Stomach smooth muscle (tissue), 2 donors: ENCODE data around the gene AKT2.

Experiments used
- H3K27ac ChIP-seq: one replicate; pipeline ENCODE4 v1.7.0; 2013; ENCODE audit warnings: mild to moderate bottlenecking, low read length, inconsistent platforms
- H3K27me3 ChIP-seq, 2 donors: one replicate each; pipeline ENCODE4 v1.7.0; 2013; ENCODE audit warnings: low read length in 2 of 2; ENCODE audit not compliant: insufficient read depth in 2 of 2, control insufficient read depth in 1 of 2
- H3K36me3 ChIP-seq, 2 donors: one replicate each; pipeline ENCODE4 v1.7.0; 2013; ENCODE audit warnings: low read length in 2 of 2; ENCODE audit not compliant: control insufficient read depth in 2 of 2, insufficient read depth in 2 of 2
- H3K4me1 ChIP-seq: one replicate; pipeline ENCODE4 v1.7.0; 2013; ENCODE audit warnings: low read length; ENCODE audit not compliant: control insufficient read depth, insufficient read depth
- H3K4me3 ChIP-seq, 2 donors: one replicate each; pipeline ENCODE4 v1.7.0; 2013; ENCODE audit warnings: low read length in 2 of 2
- H3K9ac ChIP-seq, 2 donors: one replicate each; pipeline ENCODE4 v1.7.0; 2013; ENCODE audit warnings: low read length in 2 of 2, mild to moderate bottlenecking in 1 of 2
- H3K9me3 ChIP-seq, 2 donors: one replicate each; pipeline ENCODE4 v1.7.0; 2013; ENCODE audit warnings: low read length in 2 of 2; ENCODE audit not compliant: control insufficient read depth in 2 of 2
- donor health status: healthy.
- donor health status: Pancreatic carcinoma.

AKT2 gene

DNA sequence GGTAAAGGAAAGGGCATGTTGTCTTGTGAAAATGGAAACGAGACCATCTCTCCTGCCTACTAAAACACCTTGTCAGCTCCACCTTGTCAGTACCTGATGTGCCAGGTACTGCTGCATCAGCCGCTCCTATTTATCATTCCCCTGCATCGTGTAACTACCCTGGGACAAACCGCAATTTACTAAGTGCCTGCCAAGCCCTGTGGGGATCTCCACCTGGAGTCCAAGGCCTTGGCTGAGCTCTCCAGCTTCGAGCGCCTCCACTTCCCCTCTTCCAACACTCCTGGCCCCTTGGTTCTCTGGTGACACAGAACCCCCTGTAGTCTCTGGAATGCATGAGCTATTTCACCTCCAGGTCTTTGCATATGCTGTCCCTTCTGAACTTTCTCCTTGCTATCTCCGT lies 32.8 kb downstream of the AKT2 start:
- Histone ChIP-seq H3K4me3 (no peak overlapping the region), H3K36me3 (peaks cover 20 to 37% of the 10 kb centered on the region in 2 donors), H3K9ac (no peak overlapping the region), H3K9me3 (no peaks in the 10 kb centered on the region), H3K4me1 (peaks cover 7% of the 10 kb centered on the region), H3K27ac (no peak overlapping the region), H3K27me3 (no peaks in the 10 kb centered on the region)

DNA sequence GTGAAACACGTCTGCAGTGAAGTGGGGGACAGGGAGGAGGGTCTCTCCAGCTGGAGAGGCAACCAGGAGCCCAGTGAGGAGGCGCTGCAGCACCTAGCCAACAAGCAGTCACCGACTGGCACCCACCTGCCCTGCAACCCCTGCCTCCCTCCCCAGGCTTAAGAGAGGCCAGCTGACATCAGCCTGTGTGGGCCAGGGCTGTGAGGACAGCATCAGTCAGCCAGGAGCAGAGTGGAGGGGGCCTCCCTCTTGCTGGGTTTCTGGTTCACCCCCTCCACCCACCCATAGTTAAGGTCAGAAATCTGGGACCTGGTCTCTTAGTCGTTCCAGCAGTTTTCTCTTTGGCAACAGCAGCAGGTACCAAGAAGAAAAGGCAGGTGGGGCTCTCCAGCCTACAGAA lies 33.2 kb downstream of the AKT2 start:
- Histone ChIP-seq H3K36me3 (peaks cover 20 to 39% of the 10 kb centered on the region in 2 donors), H3K9me3 (no peaks in the 10 kb centered on the region), H3K27ac (no peak overlapping the region), H3K27me3 (no peaks in the 10 kb centered on the region), H3K4me1 (peaks cover 5% of the 10 kb centered on the region), H3K9ac (no peak overlapping the region), H3K4me3 (no peak overlapping the region)

- Histone ChIP-seq H3K27ac (no peak overlapping the region), H3K4me1 (peaks cover 5% of the 10 kb centered on the region), H3K9ac (no peak overlapping the region), H3K9me3 (no peaks in the 10 kb centered on the region), H3K27me3 (no peaks in the 10 kb centered on the region), H3K36me3 (peaks cover 18 to 33% of the 10 kb centered on the region in 2 donors), H3K4me3 (no peak overlapping the region)
These were observed 33.9 kb downstream of the AKT2 start for GRCh38 chr19:40251244-40251643.

DNA sequence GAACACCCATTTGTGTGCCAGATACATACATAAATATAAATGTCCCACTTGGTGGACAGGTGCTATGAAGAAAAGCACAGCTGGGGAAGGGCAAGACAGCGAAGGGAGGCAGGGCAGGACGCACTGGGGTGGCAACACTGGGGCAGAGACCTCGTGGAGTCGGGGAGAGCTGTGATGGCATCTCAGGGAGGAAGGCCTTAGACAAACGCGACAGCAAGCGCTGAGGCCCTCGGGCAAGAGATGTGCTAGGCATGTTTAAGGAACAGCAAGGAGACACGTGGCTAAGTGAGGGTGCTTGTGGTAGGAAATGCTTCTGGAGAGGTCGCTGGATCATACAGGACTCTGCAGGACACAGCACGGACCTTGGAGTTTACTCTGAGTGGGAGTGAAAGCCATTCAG lies 35.4 kb downstream of the AKT2 start:
- no peaks in the 10 kb centered on the region for H3K27me3 ChIP-seq
- no peak overlapping the region for H3K4me3 ChIP-seq
- no peak overlapping the region for H3K9ac ChIP-seq
- H3K4me1 ChIP-seq: peaks cover 15% of the 10 kb centered on the region
- H3K9me3 ChIP-seq: no peaks in the 10 kb centered on the region
- no peak overlapping the region for H3K27ac ChIP-seq
- peaks cover 4 to 18% of the 10 kb centered on the region in 2 donors for H3K36me3 ChIP-seq

DNA sequence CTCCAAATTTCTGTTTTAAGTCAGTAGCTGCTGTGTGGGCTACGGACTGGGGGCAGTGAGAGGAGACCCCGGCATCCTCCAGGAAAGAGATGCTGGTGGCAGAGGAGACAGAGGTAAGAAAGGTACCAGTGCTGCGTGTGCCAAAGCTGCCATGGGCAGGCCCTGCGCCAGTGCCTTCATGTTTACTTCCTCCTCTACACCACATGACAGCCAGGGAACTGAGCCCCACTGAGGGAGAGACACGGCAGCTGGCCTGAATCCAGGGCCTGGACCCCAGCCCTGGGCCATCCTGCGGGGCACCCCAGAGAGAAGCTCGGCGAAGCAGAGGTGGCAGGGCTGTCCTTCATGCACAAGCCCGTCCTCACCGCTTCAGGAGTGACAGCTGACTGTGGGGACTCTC lies 35.9 kb downstream of the AKT2 start:
- Histone ChIP-seq H3K27ac (no peak overlapping the region), H3K4me3 (no peak overlapping the region), H3K9me3 (no peaks in the 10 kb centered on the region), H3K27me3 (no peaks in the 10 kb centered on the region), H3K36me3 (peaks cover 4 to 16% of the 10 kb centered on the region in 2 donors), H3K4me1 (peaks cover 17% of the 10 kb centered on the region), H3K9ac (no peak overlapping the region)

- Histone ChIP-seq H3K4me3 (no peak overlapping the region), H3K9ac (no peak overlapping the region), H3K9me3 (no peaks in the 10 kb centered on the region), H3K27ac (no peak overlapping the region), H3K27me3 (no peaks in the 10 kb centered on the region), H3K36me3 (peaks cover 4 to 9% of the 10 kb centered on the region in 2 donors), H3K4me1 (peaks cover 17% of the 10 kb centered on the region)
These were observed 37.3 kb downstream of the AKT2 start for GRCh38 chr19:40247735-40248262.

DNA sequence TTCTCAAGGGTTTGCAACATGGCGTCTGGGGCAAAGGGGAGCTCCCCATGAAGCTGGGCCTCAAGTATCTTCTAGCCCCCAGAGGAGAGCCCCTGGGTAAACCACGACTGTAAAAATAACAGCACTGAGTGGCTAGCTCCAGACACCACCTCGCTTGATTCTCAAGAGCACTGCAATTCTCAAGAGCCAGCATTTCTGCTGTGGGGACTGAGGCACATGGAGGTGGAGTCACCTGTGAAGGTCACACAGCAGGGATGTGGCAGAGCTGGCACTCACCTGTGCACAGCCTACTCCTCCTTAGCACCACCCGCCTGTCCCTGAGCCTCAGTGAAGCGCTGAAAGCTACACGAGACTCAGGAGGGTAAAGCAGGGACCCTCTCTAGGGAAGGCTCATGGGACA lies 38.0 kb downstream of the AKT2 start:
- no peak overlapping the region for H3K9ac ChIP-seq
- H3K4me1 ChIP-seq: peaks cover 21% of the 10 kb centered on the region
- no peaks in the 10 kb centered on the region for H3K9me3 ChIP-seq
- no peaks in the 10 kb centered on the region for H3K27me3 ChIP-seq
- no peak overlapping the region for H3K4me3 ChIP-seq
- peaks cover 4 to 5% of the 10 kb centered on the region in 2 donors for H3K36me3 ChIP-seq
- H3K27ac ChIP-seq: no peak overlapping the region

DNA sequence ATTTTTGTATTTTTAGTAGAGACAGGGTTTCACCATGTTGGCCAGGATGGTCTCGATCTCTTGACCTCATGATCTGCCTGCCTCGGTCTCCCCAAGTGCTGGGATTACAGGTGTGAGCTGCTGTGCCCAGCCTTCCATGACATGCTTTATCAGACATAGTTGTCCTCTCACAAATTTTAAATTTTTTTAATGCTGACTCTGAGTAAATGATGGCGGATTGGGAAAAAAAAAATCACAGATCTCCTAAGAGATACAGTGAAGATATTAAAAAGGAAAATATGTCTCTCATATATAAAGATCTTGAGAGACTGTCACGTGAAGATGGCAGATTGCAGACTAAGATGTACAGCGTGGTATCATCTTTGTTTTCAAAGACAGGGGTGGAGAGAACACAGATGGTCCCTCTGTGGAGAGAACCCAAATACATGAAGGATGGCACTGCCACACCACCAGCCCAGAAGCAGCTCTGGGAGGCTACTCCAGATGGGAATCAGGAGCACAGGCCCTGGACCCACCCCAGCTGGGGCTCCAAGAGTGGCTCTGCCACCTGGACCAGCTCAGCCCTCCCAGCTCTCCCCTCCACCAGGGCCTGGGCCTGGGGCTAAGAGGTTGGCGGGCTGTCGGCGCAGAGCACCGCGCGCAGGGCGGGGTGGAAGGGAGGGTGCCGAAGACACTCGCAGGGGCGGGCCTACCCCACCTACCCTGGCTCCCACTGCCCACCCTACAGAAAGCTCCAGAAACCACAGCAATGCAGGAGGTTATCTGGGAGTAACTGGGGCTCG lies 38.7 kb downstream of the AKT2 start:
- Histone ChIP-seq H3K36me3 (peaks cover 6 to 9% of the 10 kb centered on the region in 2 donors), H3K4me1 (peaks cover 22% of the 10 kb centered on the region), H3K9ac (no peak overlapping the region), H3K9me3 (no peaks in the 10 kb centered on the region), H3K4me3 (no peak overlapping the region), H3K27me3 (no peaks in the 10 kb centered on the region), H3K27ac (no peak overlapping the region)

GRCh38 chr19:40245506-40246128 lies 39.5 kb downstream of the AKT2 start:
- Histone ChIP-seq H3K27me3 (no peaks in the 10 kb centered on the region), H3K27ac (no peak overlapping the region), H3K9ac (no peak overlapping the region), H3K4me1 (peaks cover 22% of the 10 kb centered on the region), H3K4me3 (no peak overlapping the region), H3K36me3 (peaks cover 9 to 12% of the 10 kb centered on the region in 2 donors), H3K9me3 (no peaks in the 10 kb centered on the region)

- no peaks in the 10 kb centered on the region for H3K9me3 ChIP-seq
- no peaks in the 10 kb centered on the region for H3K27me3 ChIP-seq
- peaks cover 13 to 19% of the 10 kb centered on the region in 2 donors for H3K36me3 ChIP-seq
- H3K4me1 ChIP-seq: peaks cover 22% of the 10 kb centered on the region
- no peak overlapping the region for H3K27ac ChIP-seq
- H3K4me3 ChIP-seq: no peak overlapping the region
- no peak overlapping the region for H3K9ac ChIP-seq
These were observed 40.4 kb downstream of the AKT2 start for GRCh38 chr19:40244579-40245317.
